ENCODE data around the gene SYNPO2. TPM values are rescaled to one million over a fixed set of nuclear protein-coding genes. Genes with fewer than 3 reads are reported as not detected.

Gene SYNPO2
- total and polyA plus RNA-seq, 2 of the 8 experiments (the other 6 are each of a cell fraction or from before 2014, with no cell fraction given): 0.50 to 4.2 TPM

GRCh38 chr4:118991686-118992085 is 103.0 kb downstream of the SYNPO2 start (continued):
- TF ChIP-seq, protein P1, sequence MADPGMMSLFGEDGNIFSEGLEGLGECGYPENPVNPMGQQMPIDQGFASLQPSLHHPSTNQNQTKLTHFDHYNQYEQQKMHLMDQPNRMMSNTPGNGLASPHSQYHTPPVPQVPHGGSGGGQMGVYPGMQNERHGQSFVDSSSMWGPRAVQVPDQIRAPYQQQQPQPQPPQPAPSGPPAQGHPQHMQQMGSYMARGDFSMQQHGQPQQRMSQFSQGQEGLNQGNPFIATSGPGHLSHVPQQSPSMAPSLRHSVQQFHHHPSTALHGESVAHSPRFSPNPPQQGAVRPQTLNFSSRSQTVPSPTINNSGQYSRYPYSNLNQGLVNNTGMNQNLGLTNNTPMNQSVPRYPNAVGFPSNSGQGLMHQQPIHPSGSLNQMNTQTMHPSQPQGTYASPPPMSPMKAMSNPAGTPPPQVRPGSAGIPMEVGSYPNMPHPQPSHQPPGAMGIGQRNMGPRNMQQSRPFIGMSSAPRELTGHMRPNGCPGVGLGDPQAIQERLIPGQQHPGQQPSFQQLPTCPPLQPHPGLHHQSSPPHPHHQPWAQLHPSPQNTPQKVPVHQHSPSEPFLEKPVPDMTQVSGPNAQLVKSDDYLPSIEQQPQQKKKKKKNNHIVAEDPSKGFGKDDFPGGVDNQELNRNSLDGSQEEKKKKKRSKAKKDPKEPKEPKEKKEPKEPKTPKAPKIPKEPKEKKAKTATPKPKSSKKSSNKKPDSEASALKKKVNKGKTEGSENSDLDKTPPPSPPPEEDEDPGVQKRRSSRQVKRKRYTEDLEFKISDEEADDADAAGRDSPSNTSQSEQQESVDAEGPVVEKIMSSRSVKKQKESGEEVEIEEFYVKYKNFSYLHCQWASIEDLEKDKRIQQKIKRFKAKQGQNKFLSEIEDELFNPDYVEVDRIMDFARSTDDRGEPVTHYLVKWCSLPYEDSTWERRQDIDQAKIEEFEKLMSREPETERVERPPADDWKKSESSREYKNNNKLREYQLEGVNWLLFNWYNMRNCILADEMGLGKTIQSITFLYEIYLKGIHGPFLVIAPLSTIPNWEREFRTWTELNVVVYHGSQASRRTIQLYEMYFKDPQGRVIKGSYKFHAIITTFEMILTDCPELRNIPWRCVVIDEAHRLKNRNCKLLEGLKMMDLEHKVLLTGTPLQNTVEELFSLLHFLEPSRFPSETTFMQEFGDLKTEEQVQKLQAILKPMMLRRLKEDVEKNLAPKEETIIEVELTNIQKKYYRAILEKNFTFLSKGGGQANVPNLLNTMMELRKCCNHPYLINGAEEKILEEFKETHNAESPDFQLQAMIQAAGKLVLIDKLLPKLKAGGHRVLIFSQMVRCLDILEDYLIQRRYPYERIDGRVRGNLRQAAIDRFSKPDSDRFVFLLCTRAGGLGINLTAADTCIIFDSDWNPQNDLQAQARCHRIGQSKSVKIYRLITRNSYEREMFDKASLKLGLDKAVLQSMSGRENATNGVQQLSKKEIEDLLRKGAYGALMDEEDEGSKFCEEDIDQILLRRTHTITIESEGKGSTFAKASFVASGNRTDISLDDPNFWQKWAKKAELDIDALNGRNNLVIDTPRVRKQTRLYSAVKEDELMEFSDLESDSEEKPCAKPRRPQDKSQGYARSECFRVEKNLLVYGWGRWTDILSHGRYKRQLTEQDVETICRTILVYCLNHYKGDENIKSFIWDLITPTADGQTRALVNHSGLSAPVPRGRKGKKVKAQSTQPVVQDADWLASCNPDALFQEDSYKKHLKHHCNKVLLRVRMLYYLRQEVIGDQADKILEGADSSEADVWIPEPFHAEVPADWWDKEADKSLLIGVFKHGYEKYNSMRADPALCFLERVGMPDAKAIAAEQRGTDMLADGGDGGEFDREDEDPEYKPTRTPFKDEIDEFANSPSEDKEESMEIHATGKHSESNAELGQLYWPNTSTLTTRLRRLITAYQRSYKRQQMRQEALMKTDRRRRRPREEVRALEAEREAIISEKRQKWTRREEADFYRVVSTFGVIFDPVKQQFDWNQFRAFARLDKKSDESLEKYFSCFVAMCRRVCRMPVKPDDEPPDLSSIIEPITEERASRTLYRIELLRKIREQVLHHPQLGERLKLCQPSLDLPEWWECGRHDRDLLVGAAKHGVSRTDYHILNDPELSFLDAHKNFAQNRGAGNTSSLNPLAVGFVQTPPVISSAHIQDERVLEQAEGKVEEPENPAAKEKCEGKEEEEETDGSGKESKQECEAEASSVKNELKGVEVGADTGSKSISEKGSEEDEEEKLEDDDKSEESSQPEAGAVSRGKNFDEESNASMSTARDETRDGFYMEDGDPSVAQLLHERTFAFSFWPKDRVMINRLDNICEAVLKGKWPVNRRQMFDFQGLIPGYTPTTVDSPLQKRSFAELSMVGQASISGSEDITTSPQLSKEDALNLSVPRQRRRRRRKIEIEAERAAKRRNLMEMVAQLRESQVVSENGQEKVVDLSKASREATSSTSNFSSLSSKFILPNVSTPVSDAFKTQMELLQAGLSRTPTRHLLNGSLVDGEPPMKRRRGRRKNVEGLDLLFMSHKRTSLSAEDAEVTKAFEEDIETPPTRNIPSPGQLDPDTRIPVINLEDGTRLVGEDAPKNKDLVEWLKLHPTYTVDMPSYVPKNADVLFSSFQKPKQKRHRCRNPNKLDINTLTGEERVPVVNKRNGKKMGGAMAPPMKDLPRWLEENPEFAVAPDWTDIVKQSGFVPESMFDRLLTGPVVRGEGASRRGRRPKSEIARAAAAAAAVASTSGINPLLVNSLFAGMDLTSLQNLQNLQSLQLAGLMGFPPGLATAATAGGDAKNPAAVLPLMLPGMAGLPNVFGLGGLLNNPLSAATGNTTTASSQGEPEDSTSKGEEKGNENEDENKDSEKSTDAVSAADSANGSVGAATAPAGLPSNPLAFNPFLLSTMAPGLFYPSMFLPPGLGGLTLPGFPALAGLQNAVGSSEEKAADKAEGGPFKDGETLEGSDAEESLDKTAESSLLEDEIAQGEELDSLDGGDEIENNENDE (IDR thresholded peaks at IDR 0.05; ENCODE audit: insufficient replicate concordance, low read length): no peak
- TF ChIP-seq GTF2F1 (IDR thresholded peaks at IDR 0.05; ENCODE audit: borderline replicate concordance, low read depth, low read length) (no peak), POU5F1 (IDR thresholded peaks at IDR 0.05; ENCODE audit: low read depth, low read length) (no peak)

Data from H1 (cell line).